ENCODE results near the gene EMX2. TPM values are rescaled to one million over a fixed set of nuclear protein-coding genes. Genes with fewer than 3 reads are reported as not detected.
"Not testable (repeated sequence)": the region's sequence is repeated elsewhere in the genome, so short reads cannot be mapped to it uniquely, and the experiment has no call there.

EMX2 gene
- total and polyA plus RNA-seq, 4 donors: 1.1 to 1.9 (median 1.1) TPM; not detected in 1

DNA sequence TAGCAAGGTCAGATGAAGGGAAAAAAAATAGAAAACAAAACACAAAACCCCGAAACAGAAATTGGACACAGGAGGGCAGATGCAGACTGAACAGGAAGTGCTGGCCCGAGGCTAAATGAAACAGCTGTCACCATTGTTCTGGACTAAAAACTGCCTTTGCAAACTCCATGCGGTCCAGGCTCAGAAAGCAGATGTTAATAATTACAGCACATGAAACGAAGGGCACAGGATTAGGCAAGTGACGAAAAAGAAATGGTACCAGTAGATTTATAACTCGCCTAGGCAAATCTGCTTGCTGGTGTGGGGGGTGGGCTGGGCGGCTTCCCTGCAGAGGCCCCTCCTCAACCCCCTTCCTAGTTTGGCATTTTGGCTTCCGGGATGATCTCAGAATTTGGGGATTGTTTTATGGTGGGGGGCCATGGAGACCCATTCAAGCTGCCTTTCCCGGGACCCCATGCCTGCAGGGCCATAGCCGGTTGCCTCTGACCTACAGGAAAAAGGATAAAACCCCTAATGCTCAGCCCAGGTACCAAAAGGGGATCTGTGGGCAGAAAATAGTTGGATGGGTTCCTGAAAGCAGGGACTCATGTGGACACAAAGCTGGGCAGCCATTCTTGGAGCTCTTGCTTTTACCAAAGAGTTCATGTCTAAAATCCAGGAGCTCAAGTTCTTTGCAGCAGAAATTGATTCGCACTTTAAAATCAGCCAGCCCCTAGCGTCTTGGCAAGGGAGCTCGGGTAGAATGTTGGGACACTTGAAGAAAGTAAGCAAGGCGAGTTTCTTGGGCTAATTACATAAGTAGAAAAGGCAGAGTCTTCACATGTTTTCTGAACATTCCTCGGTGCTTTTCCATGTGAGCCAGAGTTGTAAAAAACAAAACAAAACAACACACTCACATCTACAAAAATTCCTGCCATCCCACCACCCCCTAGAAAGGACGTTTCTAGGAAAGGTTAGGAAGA, 39.0 kb upstream of the EMX2 start:
- no peaks in the 10 kb centered on the region for H3K9me3 ChIP-seq (ENCODE audit: control insufficient read depth, insufficient read depth, low read length)
- peaks cover 9% of the 10 kb centered on the region for H3K27me3 ChIP-seq (ENCODE audit: control insufficient read depth, insufficient read depth, low read length)
- H3K27ac ChIP-seq (ENCODE audit: low read depth, low read length): no peak overlapping the region
- 41% methylated on average over 8 of the region's 16 CpGs for WGBS (ENCODE audit: insufficient coverage)
- H3K4me1 ChIP-seq (ENCODE audit: control insufficient read depth, insufficient read depth, low read length): peaks cover 14% of the 10 kb centered on the region
- H3K36me3 ChIP-seq (ENCODE audit: control insufficient read depth, insufficient read depth, low read length): no peaks in the 10 kb centered on the region
- peak in 4 of 6 donors; percentile 11 to 88 (median 46) for DNase-seq (ENCODE audit: low read depth in 4 of 6, low spot score in 6 of 6)
- H3K4me3 ChIP-seq (ENCODE audit: low read depth, low read length): no peak overlapping the region

DNA sequence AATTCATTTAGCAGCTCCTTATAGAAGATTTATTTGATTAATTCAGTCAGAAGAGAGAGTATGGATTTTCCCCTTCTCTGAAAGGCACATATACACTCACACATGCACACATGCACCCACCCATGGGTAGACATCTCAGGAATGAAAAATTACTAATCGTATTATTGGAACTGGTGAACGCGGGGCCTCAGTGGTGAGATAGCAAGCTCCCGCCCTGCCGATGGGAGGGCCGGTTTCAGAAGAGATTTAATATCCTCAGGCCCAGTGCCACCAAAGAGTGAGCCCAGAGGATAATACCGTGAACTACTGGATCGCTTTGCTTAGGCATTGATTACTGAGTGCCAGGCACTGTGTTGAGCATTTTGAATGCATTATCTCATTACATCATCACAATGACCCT, 38.0 kb upstream of the EMX2 start:
- H3K9me3 ChIP-seq (ENCODE audit: control insufficient read depth, insufficient read depth, low read length): no peaks in the 10 kb centered on the region
- no peak overlapping the region for H3K4me3 ChIP-seq (ENCODE audit: low read depth, low read length)
- peaks cover 9% of the 10 kb centered on the region for H3K27me3 ChIP-seq (ENCODE audit: control insufficient read depth, insufficient read depth, low read length)
- H3K4me1 ChIP-seq (ENCODE audit: control insufficient read depth, insufficient read depth, low read length): peaks cover 14% of the 10 kb centered on the region
- no peaks in the 10 kb centered on the region for H3K36me3 ChIP-seq (ENCODE audit: control insufficient read depth, insufficient read depth, low read length)
- 92% methylated on average over 7 of the region's 8 CpGs for WGBS (ENCODE audit: insufficient coverage)
- no peak for DNase-seq (ENCODE audit: low read depth in 4 of 6, low spot score in 6 of 6)
- no peak overlapping the region for H3K27ac ChIP-seq (ENCODE audit: low read depth, low read length)

DNA sequence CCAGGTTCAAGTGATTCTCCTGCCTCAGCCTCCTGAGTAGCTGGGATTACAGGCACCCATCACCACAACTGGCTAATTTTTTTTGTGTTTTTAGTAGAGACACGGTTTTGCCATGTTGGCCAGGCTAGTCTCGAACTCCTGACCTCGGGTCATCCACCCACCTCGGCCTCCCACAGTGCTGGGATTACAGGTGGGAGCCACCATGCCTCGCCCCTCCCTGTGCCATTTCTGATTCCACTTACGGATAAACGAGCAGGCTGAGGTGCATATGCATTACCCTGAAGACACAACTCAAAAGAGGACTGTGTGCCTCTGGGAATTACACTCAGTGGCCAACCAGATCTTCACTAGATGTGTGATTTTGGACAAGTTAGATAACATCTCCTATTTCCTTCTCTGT, 35.5 kb upstream of the EMX2 start:
- not testable (repeated sequence) for H3K9me3 ChIP-seq (ENCODE audit: control insufficient read depth, insufficient read depth, low read length); H3K36me3 ChIP-seq (ENCODE audit: control insufficient read depth, insufficient read depth, low read length); DNase-seq (ENCODE audit: low read depth in 4 of 6, low spot score in 6 of 6); H3K27ac ChIP-seq (ENCODE audit: low read depth, low read length); H3K4me3 ChIP-seq (ENCODE audit: low read depth, low read length)
- Histone ChIP-seq H3K27me3 (ENCODE audit: control insufficient read depth, insufficient read depth, low read length) (peaks cover 12% of the 10 kb centered on the region), H3K4me1 (ENCODE audit: control insufficient read depth, insufficient read depth, low read length) (peaks cover 11% of the 10 kb centered on the region)
- 97% methylated on average over 4 of the region's 7 CpGs for WGBS (ENCODE audit: insufficient coverage)

DNA sequence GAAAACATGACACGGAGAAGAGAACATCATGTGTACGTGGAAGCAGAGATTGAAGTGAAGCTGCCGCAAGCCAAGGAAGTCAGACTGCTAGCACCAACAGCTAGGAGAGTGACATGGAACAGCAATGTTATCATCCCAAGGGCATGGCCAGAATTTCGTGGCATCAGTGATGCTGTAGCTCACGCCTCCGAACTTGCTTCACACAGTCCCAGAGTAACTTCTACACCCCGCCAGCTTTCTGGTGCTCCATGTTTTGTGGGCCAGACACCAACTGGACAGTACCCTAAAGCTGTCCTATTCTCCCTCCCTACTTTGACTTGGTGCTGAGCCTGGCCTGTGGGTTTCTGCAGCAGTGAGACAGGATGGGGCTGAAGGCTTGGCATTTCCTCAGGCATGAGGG, 33.0 kb upstream of the EMX2 start:
- Histone ChIP-seq H3K27me3 (ENCODE audit: control insufficient read depth, insufficient read depth, low read length) (peaks cover 7% of the 10 kb centered on the region), H3K27ac (ENCODE audit: low read depth, low read length) (no peak overlapping the region), H3K36me3 (ENCODE audit: control insufficient read depth, insufficient read depth, low read length) (no peaks in the 10 kb centered on the region), H3K9me3 (ENCODE audit: control insufficient read depth, insufficient read depth, low read length) (no peaks in the 10 kb centered on the region), H3K4me1 (ENCODE audit: control insufficient read depth, insufficient read depth, low read length) (no peaks in the 10 kb centered on the region), H3K4me3 (ENCODE audit: low read depth, low read length) (no peak overlapping the region)
- DNase-seq (ENCODE audit: low read depth in 4 of 6, low spot score in 6 of 6): no peak
- WGBS (ENCODE audit: insufficient coverage): 97% methylated on average over 7 of the region's 7 CpGs

DNA sequence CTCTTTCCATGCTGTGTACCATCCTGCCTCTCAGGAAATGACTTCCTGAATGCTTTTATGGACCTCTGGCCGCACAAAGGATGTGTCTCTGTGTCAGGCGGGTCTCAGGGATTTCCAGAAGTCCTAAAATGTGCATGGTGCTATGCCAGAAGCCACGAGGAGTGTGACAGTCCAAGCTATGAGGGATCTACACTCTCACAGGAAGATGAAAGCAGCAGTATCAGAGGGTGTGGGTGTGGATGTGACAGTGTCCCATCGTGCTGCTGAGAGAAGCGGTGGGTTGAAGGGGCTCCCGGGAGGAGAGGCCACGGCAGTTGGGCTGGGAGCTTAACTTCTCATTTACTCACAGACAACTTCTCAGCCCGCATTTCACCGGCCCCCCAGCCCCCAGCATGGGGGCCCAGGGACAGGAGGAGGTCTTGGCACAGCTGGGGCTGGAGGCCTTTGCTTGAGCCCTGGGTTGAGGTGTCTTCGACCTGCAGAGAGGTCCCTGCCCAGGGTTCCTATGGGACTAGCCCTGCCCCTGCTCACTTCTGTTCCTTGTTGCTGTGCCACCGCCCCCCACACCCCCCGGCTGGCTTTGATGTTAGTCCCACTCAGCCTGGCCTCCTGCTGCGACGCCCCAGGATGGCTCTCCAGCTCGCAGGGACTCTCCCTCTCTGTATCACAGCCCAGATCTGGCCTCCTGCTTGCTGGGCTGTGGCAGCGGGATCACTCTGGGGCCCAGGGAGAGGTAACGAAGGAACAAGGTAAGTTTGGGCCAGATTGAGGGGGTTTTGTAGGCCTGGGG, 30.8 kb upstream of the EMX2 start:
- Histone ChIP-seq H3K36me3 (ENCODE audit: control insufficient read depth, insufficient read depth, low read length) (no peaks in the 10 kb centered on the region), H3K9me3 (ENCODE audit: control insufficient read depth, insufficient read depth, low read length) (no peaks in the 10 kb centered on the region), H3K4me3 (ENCODE audit: low read depth, low read length) (no peak overlapping the region), H3K27ac (ENCODE audit: low read depth, low read length) (no peak overlapping the region), H3K4me1 (ENCODE audit: control insufficient read depth, insufficient read depth, low read length) (no peaks in the 10 kb centered on the region), H3K27me3 (ENCODE audit: control insufficient read depth, insufficient read depth, low read length) (peaks cover 7% of the 10 kb centered on the region)
- no peak for DNase-seq (ENCODE audit: low read depth in 4 of 6, low spot score in 6 of 6)
- WGBS (ENCODE audit: insufficient coverage): 59% methylated on average over 12 of the region's 17 CpGs

DNA sequence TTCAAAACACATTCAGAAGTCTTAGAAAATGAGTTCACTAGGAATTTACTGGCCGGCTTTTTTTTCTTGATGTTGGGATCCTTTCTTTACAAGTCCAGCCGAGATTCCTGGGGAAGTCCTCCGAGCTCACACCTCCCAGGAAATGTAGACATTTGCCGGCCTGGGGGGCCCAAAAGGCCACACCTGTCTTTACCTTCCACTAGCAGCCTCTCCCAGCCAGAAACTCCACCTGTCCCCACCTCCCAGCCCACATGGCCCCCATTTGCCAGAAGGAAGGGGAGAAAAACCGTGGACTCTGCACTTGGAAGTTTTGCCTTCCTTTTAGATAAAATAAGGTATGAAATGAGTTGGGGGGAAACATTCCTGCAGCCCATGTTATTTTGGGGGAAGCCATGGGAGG, 27.6 kb upstream of the EMX2 start:
- DNase-seq (ENCODE audit: low read depth in 4 of 6, low spot score in 6 of 6): no peak
- H3K9me3 ChIP-seq (ENCODE audit: control insufficient read depth, insufficient read depth, low read length): no peaks in the 10 kb centered on the region
- 87% methylated on average over 3 of the region's 5 CpGs for WGBS (ENCODE audit: insufficient coverage)
- H3K27me3 ChIP-seq (ENCODE audit: control insufficient read depth, insufficient read depth, low read length): peaks cover 7% of the 10 kb centered on the region
- no peak overlapping the region for H3K4me3 ChIP-seq (ENCODE audit: low read depth, low read length)
- no peak overlapping the region for H3K27ac ChIP-seq (ENCODE audit: low read depth, low read length)
- no peaks in the 10 kb centered on the region for H3K36me3 ChIP-seq (ENCODE audit: control insufficient read depth, insufficient read depth, low read length)
- no peaks in the 10 kb centered on the region for H3K4me1 ChIP-seq (ENCODE audit: control insufficient read depth, insufficient read depth, low read length)

DNA sequence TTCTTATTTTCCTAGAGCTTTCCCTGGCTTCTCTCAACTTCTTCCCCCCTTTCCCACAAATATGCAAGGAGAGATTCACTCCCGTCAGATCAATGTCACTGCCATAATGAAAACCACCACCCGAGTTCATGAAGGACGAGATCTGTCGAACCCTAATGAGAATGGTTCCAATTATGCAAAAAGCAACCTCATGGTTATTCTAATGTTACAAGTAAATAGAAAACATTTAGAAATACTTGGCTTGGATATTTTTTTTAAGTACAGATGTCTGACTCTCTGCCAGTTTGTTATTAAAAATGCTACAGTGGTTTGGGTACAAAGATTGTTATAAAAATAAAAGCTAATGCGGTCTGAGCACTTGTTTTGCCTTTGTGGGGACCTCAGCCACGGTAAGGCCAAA, 25.9 kb upstream of the EMX2 start:
- H3K4me3 ChIP-seq (ENCODE audit: low read depth, low read length): no peak overlapping the region
- no peaks in the 10 kb centered on the region for H3K36me3 ChIP-seq (ENCODE audit: control insufficient read depth, insufficient read depth, low read length)
- peaks cover 3% of the 10 kb centered on the region for H3K27me3 ChIP-seq (ENCODE audit: control insufficient read depth, insufficient read depth, low read length)
- DNase-seq (ENCODE audit: low read depth in 4 of 6, low spot score in 6 of 6): no peak
- H3K9me3 ChIP-seq (ENCODE audit: control insufficient read depth, insufficient read depth, low read length): no peaks in the 10 kb centered on the region
- no peak overlapping the region for H3K27ac ChIP-seq (ENCODE audit: low read depth, low read length)
- WGBS (ENCODE audit: insufficient coverage): 96% methylated on average over 2 of the region's 6 CpGs
- no peaks in the 10 kb centered on the region for H3K4me1 ChIP-seq (ENCODE audit: control insufficient read depth, insufficient read depth, low read length)

DNA sequence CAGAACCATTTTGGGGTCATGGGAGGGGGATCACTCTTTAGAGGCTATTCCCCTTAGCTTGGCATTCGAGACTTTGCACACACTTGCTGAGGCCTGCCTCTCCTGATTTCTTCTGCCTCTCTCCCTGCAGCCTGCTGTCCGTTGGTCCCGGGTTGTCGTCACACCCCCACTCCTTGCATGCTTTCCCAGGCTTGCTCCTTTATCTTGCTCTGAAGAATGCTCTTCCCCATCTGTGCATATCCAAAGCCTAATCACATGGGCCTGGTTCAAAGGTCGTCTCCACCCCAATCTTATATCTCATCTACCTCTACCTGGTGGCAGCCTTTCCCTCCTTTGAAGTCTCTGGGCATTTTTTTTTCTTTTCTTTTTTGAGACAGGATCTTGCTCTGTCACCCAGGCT, 24.3 kb upstream of the EMX2 start:
- no peaks in the 10 kb centered on the region for H3K4me1 ChIP-seq (ENCODE audit: control insufficient read depth, insufficient read depth, low read length)
- no peak for DNase-seq (ENCODE audit: low read depth in 4 of 6, low spot score in 6 of 6)
- no peaks in the 10 kb centered on the region for H3K9me3 ChIP-seq (ENCODE audit: control insufficient read depth, insufficient read depth, low read length)
- WGBS (ENCODE audit: insufficient coverage): 50% methylated on average over 5 of the region's 5 CpGs
- H3K36me3 ChIP-seq (ENCODE audit: control insufficient read depth, insufficient read depth, low read length): no peaks in the 10 kb centered on the region
- peaks cover 2% of the 10 kb centered on the region for H3K27me3 ChIP-seq (ENCODE audit: control insufficient read depth, insufficient read depth, low read length)
- H3K27ac ChIP-seq (ENCODE audit: low read depth, low read length): no peak overlapping the region
- no peak overlapping the region for H3K4me3 ChIP-seq (ENCODE audit: low read depth, low read length)

DNA sequence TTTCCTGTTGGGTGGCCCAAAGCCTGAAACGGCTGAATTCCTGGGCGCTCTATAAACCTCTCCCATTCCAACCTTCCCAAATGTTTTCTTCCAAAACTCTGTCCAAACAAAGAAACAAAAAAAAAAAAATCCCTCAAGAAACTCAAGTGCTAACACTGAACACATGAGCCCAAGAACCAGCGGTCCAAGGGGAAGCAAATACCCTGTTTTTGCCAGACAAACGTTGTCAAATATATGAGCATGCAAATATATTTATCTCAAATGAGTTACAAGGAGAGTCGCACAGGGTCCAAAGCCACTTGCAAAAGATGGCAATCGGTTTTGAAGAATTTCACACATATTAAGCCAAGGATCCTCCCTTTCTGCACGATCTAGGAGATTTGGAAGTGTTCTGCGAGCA, 23.3 kb upstream of the EMX2 start:
- Histone ChIP-seq H3K27me3 (ENCODE audit: control insufficient read depth, insufficient read depth, low read length) (peaks cover 8% of the 10 kb centered on the region), H3K27ac (ENCODE audit: low read depth, low read length) (no peak overlapping the region), H3K36me3 (ENCODE audit: control insufficient read depth, insufficient read depth, low read length) (no peaks in the 10 kb centered on the region), H3K9me3 (ENCODE audit: control insufficient read depth, insufficient read depth, low read length) (no peaks in the 10 kb centered on the region), H3K4me1 (ENCODE audit: control insufficient read depth, insufficient read depth, low read length) (no peaks in the 10 kb centered on the region), H3K4me3 (ENCODE audit: low read depth, low read length) (no peak overlapping the region)
- DNase-seq (ENCODE audit: low read depth in 4 of 6, low spot score in 6 of 6): no peak
- WGBS (ENCODE audit: insufficient coverage): 72% methylated on average over 2 of the region's 8 CpGs

All from spinal cord (tissue), 10 donors.